NOMO-1 treated with dmso at 0.1 percent for 144 hours (cell line): ENCODE measurements around the gene RAB3A.

Source experiments
- DNase-seq: peaks from one replicate; lab custom pipeline; 2025; ENCODE audit not compliant: unreplicated experiment; lab: John Stamatoyannopoulos, UW

Gene RAB3A

DNA sequence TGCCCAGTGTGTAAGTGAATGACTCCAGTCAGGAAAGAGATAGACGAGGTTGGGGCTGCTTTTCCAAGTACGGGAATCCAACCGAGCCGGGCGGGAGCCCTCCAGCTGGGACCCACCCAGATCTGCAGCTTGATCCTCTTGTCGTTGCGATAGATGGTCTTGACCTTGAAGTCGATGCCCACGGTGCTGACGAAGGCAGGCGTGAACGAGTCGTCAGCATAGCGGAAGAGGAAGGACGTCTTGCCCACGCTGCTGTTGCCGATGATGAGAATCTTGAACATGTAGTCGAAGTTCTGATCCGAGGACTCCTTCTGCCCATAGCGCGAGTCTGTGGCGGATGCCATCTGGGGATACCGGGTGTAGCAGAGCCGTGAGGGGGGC lies 1.5 kb downstream of the RAB3A start:
- no peak for DNase-seq

DNA sequence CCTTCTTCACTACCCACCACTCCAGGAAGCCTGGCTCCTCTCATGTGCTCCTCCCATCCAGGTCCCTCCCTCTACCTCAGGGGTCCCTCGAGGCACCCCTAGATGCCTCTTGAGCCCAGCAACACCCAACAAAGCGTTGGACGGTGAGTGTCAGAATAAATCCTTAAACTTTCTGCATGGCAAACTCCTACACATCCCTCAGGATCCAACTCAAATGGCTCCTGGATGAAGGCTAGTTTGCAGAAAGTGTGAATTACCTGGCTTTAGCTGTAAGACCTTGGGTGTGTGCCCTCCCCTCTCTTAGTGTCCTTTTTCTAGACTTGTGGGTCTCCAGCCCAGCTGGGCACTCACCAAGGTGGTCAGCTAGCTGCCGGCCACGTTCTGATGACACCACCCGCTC lies 5.5 kb downstream of the RAB3A start:
- no peak for DNase-seq

DNA sequence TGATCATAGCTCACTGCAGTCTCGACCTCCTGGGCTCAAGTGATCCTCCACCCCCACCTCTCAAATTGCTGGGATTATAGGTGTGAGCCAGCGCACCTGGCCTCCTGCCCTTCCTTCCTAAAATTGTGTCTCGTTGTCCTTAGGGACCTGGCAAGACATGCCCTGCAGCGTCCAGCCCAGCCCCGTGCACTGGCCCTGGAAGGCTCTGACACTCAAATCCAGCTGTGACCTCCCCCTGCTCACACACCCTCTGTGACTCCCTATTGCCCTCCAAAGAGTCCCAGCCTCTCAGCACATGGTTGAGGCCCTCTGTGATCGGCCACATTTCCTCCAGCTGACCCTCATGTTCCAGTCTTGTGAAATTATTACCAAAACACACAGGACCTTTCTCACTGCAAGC lies 5.9 kb downstream of the RAB3A start:
- DNase-seq: no peak

DNA sequence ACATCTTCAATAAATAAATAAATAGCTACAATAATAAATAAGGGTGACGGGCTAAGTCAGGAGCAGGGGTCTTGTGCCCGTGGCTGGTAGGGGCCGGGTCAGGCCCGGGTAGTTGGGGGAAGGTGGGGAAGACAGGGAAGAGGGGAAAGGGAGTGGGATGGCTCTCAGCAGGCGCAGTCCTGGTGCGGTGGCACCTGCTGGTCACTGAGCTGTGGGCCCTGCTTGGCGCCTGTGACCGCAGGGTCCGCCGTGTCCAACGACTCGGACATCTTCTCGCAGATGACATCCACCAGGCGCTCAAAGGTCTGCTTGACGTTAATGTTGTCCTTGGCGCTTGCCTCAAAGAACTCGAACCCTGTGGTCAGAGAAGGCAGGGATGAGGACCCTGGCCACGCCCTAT lies 6.5 kb downstream of the RAB3A start:
- no peak for DNase-seq

DNA sequence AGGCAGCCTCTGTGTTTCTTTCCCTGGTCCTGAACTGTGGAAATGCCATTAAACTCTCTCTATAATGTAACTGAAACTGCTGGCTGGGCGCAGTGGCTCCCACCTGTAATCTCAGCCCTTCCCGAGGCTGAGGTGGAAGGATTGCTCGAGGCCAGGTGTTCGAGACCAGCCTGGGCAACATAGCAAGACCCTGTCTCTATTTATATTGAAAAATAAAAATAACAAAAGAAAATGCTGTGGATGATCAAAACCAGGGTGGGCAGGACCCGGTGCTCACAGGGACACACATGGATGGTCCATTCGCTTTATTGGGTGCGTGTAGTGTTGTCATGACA lies 7.4 kb downstream of the RAB3A start:
- DNase-seq: no peak

DNA sequence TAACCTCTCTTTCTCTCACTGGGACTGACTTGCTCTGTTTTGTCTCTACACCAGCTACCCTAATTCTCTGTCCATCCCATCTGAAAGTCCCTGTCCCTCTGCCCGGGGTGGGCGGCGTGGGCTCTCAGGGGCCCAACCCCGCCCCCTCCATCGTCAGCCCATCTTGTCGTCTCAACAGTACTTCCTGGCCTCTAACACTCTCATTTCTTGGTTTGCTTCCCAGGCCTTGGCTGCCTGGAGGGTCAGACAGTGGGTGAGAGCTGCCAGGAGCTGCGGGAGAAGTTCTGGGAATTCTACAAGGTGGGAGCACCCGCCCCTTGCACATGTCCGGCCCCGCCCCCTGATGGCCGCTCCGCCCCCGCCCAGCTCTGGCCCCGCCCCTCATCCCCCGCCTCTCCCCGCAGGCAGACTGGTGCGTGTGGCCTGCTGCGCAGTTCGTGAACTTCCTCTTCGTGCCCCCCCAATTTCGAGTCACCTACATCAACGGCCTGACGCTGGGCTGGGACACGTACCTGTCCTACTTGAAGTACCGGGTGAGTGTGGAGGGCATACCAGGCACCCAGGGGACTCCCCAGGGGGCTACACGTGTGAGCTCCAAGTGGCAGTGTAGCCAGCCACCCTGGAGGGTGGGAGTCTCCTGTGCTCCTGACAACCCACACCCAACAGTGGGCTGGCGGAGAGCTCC lies 9.1 kb downstream of the RAB3A start:
- DNase-seq: peak; percentile 59

DNA sequence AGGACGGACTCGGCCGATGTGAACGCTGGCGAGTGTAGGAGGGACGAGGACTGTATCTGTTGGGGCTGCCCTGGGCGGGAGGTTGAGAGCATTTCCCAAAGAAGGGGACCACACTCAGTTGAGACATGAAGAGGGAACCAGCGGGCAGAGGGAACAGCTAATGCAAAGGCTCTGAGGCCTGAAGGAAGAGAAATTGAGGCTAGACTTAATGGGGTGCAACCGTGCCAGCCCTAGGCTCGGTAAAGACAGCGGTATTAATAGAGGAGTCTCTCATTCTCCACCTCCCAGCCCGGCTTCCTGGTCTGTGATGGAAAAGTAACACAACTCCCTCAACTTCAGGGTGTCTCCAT lies 9.7 kb downstream of the RAB3A start:
- DNase-seq: no peak

DNA sequence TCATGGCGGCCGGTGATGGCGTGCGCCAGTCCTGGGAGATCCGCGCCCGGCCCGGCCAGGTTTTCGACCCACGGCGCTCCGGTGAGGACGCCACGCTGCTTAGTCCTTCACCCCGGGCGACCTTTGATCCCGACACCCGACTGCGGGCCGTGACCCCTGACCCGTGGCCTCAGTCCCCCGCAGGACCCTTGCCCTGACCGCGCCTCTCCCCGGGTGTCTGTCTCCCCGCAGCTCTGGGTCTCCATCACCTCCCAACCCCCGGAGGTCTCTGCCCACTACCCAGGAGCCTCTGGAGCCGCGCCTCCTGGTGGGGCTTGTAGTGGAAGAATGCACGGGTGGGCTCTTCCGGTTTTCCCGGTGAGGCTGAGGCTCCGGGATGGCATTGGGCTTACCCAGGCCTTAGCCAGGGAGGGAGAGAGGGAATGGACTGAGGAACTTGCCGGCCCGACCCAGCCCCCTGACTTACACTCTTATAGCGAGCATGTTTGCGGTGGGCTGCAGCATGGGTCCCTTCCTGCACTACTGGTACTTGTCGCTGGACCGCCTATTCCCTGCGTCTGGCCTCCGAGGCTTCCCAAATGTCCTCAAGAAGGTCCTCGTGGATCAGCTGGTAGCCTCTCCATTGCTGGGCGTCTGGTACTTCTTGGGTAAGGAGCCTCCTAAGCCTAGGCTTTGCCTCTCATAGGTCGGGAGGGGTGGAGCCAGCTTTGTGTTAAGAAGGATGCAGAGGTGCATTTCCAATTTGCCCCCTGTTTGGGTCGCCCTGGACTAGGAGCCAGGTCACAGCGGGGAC lies 10.3 kb downstream of the RAB3A start:
- DNase-seq: no peak

DNA sequence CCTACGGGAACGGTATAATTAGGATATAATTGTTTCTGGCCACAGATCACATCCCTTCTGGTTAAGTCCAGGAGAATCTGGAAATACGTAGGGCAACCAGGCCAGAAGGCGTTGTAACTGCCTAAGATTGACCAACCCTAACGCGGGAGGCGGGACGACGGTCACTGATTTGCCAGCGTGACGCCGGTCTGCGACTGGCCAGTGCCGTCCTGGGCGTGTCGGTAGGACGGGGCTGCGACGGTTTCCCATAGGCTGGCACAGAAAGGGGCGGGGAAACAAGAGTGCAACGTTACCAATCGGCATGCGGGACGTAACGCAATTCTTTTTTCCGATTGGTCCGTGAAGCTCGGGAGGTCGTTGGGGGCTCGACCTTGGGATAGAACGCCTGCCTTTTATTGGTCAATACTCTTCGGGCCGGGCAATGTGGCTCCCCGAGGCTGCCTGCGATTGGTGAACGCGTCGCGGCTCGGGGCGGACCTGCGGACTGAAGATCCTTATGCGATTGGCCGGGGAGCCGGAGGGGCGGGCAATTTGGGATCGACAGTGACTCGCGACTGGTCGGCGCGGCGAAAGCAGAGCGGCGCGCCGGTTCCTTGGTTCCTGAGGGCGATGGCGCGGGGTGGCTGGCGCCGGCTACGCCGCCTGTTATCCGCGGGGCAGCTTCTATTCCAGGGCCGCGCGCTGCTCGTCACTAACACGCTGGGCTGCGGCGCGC lies 11.0 kb downstream of the RAB3A start, which contains the start of gene MPV17L2:
Gene MPV17L2, plus strand, starts transcription at position 546 of the 715 bp plus-strand sequence. Its CDS starts 64 bp downstream, at position 610.
- DNase-seq: peak; percentile 99

DNA sequence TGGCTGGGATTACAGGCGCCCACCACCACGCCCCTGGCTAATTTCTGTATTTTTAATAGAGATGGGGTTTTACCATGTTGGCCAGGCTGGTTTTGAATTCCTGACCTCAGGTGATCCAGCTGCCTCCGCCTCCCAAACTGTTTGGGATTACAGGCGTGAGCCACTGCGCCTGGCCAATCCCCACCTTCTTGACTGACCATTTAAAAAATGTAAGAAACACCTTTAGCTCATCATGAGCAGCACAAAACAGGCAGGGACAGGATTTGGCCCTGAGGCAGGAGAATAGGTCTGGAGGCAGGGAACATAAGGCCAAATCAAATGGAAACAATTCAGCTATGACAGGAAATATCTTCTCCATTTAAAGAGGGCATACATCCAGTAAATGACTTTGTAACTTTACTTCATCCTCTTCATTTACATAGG lies 12.2 kb downstream of the RAB3A start:
- no peak for DNase-seq

DNA sequence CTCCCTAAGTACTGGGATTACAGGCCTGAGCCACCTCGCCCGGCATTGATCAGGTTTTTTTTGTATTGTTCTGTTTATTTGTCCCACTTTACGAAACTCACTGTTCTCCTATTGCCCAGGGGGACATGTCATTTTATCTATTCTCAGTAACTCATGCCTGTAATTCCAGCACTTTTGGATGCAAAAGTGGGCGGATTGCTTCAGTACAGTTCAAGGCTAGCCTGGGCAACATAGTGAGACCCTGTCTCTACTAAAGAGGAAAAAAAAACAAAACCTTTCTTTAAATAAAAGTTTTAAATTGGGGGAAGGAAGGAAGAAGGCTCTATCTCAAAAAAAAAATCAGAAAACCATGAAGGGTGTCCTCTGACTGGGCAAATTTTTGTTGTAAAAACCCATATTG lies 13.6 kb downstream of the RAB3A start:
- DNase-seq: no peak

DNA sequence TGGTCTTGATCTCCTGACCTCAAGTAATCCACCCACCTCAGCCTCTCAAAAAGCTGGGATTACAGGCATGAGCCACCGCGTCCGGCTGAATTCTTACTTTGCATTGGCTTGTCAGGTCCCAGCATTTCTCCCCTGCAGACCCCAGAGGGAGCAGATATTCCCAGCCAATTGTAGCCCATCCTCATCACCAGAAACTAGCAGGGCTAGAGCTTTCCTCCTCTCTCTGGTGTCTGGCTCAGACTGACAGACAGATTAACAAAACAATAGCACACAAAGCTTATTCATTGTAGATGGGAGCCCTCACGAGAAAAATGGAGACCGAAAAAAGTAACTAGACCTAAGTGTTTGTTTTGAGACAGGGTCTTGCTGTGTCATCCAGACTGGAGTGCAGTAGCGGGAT lies 18.3 kb downstream of the RAB3A start:
- no peak for DNase-seq

DNA sequence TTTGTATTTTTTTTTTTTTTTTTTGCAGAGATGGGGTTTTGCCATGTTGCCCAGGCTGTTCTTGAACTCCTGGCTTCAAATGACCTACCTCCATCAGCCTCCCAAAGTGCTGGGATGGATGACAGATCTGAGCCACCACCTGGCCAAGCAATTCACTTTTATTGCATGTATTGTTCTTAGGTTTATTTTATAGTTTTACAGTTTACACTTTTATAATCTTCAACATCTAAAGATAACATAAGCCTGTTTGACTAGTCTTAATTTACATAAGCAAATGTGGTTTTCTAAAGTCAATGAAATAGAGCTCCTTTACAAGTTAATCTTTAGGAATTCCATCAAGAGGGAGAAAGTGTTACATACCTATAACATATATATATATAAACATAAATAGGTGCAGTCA lies 20.3 kb downstream of the RAB3A start:
- no peak for DNase-seq

DNA sequence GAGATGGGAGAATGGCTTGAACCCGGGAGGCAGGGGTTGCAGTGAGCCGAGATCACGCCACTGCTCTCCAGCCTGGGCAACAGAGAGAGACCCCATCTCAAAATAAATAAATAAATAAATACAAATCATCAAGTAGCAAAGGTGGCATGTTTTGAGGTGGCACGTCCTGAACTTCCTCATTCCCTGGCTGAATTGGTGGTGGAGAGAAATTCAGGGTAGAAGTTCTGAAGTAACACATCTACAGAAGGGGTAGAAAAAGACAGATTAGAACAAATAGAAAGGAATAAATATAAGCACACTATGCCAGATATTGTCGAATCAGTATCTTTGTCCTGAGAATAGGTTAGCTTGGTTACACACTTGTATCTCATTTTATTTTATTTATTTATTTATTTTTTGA lies 23.9 kb downstream of the RAB3A start:
- no peak for DNase-seq

DNA sequence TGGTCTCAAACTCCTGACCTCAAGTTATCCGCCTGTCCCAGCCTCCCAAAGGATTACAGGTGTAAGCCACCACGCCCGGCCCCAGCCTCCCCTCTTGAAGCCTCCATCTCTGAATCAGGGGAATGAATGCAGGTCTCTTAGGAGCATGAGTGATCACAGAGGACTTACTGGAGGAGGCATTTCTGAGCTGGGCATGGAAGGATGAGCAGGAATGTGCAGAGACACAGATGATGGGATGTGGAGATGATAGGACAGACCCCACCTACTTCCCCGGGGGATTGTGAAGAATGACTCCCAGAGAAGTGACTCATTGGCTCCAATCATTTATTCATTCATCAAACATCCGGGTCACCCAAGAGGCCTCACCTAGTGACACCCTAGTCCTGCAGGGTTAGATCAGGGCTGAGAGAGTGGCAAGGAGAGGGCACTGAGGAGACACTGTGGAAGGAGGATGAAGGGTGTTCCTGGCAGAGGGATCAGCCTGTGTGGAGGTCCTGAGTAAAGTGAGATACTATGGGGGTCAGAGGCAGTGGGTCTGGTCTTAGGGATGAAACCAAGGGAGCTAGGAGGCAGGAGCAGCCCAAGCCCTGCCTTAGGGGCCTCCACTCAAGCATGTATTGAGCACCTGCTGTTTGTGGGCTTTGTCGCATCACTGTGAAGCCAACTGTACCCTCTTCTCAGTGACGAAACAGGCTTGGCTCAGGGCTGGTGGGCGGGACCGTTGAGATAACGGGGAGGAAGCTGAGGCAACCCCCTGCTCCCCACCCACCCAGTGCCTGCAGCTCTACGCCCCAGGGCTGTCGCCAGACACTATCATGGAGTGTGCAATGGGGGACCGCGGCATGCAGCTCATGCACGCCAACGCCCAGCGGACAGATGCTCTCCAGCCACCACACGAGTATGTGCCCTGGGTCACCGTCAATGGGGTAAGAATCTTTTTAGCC lies 27.2 kb downstream of the RAB3A start:
- DNase-seq: no peak

DNA sequence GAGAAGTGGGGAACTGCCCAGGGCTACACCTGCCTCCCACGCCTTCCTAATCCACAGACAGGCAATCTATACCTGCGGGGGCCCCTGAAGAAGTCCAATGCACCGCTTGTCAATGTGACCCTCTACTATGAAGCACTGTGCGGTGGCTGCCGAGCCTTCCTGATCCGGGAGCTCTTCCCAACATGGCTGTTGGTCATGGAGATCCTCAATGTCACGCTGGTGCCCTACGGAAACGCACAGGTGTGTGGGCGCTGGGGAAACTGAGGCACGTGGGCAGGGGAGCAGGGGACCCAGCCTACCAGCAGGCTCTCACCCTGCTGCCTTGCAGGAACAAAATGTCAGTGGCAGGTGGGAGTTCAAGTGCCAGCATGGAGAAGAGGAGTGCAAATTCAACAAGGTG lies 28.9 kb downstream of the RAB3A start:
- no peak for DNase-seq

DNA sequence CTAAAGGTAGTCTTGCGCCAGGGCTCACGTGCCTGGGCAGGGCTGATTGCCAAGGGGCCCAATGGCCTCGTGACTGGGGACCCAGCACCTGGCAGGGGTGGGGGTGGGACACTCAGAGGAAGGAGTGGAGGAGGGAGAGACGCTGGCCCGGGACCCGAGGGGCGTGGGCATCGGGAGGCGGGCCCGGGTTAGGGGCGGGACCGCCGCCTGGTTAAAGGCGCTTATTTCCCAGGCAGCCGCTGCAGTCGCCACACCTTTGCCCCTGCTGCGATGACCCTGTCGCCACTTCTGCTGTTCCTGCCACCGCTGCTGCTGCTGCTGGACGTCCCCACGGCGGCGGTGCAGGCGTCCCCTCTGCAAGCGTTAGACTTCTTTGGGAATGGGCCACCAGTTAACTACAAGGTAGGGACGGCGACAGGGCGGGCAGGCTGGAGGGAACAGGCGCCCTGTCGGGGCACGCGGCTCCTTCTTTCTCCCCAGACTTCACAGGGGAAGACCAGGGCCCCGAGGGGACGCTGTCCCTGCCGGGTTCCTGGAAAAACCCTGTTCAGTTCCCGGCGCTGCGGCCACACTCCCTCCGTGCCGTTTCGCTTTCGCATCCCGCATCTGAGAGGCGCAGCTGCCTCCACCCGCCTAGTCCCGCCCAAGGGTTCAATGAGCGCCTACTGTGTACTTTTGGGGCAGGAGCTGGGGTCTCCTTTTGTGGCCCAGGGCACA lies 30.1 kb downstream of the RAB3A start, which contains the start of gene IFI30:
Gene IFI30, plus strand, starts transcription at position 242 of the 717 bp plus-strand sequence. Its CDS starts 29 bp downstream, at position 271.
- DNase-seq: peak; percentile 51

DNA sequence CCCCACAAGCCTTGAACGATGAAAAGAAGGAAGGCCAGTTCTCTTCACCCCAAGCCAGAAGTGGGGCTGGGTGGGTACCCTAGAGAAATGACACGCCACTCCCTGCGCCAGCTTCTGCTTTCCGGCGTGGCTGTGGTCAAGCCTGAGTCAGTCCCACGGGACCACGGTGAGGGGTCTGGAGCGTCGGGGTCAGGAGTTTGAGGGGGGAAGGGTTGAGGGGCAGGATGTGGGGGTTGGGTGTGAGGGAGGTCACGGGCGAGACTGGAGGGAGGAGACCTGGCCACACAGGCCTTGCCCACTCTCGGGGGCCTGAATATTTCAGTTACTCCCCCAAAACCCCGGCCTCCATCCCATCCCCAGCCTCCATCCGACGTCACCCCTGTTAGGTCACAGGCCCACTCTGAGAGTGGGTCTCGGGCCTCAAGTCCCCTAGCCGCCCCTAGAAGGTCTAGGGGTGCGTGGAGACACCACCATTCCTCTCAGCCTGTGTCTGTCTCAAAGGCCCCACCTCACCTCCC lies 30.7 kb downstream of the RAB3A start:
- DNase-seq: no peak

DNA sequence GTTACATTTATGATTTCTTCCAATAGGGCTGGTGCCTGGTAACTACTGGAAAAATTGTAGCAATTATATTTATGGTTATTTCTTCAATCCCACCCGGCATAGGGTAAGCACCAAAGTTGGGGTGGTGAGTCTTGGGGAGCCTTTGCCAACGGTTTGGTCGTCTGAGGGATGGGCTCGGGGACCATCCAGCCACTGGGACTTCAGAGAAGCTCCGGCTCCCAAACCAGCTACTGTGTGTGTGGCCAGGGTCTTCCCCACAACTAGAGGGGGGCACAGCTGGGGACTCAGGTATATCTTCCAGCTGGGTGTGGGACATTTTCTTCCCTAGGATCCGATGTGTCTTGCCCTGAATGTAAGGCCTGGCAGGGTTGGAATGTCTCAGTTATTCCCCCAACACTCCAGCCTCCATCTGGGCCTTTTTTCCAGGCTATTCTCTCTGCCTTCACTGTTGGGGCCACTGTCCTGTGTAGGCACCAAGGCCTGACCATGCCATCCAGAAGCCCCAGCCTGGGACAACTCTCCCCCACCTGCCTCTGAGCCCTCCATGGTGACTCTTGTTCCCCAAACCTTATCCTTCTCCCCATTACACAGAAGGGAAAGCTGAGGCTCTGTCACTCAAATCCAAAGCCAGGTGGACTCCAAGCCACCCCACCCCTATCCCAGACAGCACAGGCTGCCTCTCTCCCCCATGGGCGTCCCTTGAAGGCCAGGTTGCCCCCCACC lies 31.4 kb downstream of the RAB3A start:
- no peak for DNase-seq
